Thymus (tissue), 11 donors: ENCODE results near the gene CALN1. TPM values are rescaled to one million over a fixed set of nuclear protein-coding genes. Genes with fewer than 3 reads are reported as not detected.

ENCODE experiments used
- DNase-seq, 9 donors: peaks; one replicate each; pipeline ENCODE4 v3.0.0-alpha.2; 2013; ENCODE audit warnings: low spot score in 9 of 9, low read depth in 6 of 9, missing footprints in 1 of 9
- H3K27ac ChIP-seq, 2 donors: one replicate each; pipeline ENCODE4 v1.5.1; 2013; ENCODE audit warnings: control low read depth in 1 of 2, low read depth in 1 of 2, low read length in 1 of 2, mild to moderate bottlenecking in 1 of 2, moderate library complexity in 1 of 2
- H3K27me3 ChIP-seq, 2 donors: one replicate each; pipeline ENCODE4 v1.5.1; 2013; ENCODE audit warnings: low read length in 1 of 2; ENCODE audit not compliant: control insufficient read depth in 2 of 2, insufficient read depth in 1 of 2
- H3K36me3 ChIP-seq, 2 donors: one replicate each; pipeline ENCODE4 v1.5.1; 2013; ENCODE audit warnings: low read length in 1 of 2, mild to moderate bottlenecking in 1 of 2, moderate library complexity in 1 of 2; ENCODE audit not compliant: control insufficient read depth in 2 of 2, insufficient read depth in 2 of 2
- H3K4me1 ChIP-seq, 2 donors: one replicate each; pipeline ENCODE4 v1.5.1; 2013; ENCODE audit warnings: low read length in 2 of 2; ENCODE audit not compliant: control insufficient read depth in 2 of 2, insufficient read depth in 2 of 2
- H3K4me3 ChIP-seq, 2 donors: one replicate each; pipeline ENCODE4 v1.5.1; 2013; ENCODE audit warnings: low read length in 2 of 2, control low read depth in 1 of 2, mild to moderate bottlenecking in 1 of 2
- H3K9me3 ChIP-seq, 2 donors: one replicate each; pipeline ENCODE4 v1.5.1; 2013; ENCODE audit warnings: low read length in 1 of 2, mild to moderate bottlenecking in 1 of 2; ENCODE audit not compliant: control insufficient read depth in 2 of 2, insufficient read depth in 1 of 2
- WGBS: extraction: QIAGEN DNeasy Blood & Tissue Kit; methylation state at CpG from one replicate; pipeline ENCODE4 v1.1.7; 2013; 5-methylcytosine and 5-hydroxymethylcytosine counted together
- polyA plus RNA-seq: library from polyadenylated mRNA; stranded (reverse); fragments of 200-250 nt; gene quantifications from one replicate; pipeline ENCODE4 v1.2.3, GENCODE V29; 2013
- total RNA-seq: library from RNA; stranded (reverse); fragments of 120-200 nt; gene quantifications from one replicate; pipeline ENCODE4 v1.2.4, GENCODE V29; 2013
- donor health status: healthy.

The CALN1 gene
- total and polyA plus RNA-seq, 2 donors = 9.0 to 36.8 TPM

DNA sequence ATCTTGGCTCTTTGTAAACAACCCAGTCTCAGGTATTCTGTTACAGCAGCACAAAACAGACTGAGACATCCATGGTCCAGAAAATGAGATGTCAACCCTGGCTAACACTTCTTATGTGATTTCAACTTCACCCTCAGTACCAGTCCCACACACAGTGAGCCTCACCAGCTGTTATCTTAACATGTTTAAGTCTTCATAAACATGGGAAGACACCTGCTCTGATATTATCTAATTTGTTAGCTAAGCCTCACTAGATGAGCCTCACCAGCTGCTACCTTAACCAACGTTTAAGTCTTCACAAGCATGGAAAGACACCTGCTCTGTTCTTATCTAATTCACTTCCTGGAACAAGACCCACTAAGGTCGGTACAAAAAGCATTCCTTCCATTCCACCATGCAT is 130.8 kb downstream of the CALN1 start:
- no peak overlapping the region for H3K4me3 ChIP-seq
- peaks cover 23 to 44% of the 10 kb centered on the region in 2 donors for H3K36me3 ChIP-seq
- WGBS = 2% methylated on average over 2 of the region's 2 CpGs
- peaks cover 30 to 73% of the 10 kb centered on the region in 2 donors for H3K4me1 ChIP-seq
- peaks cover 2 to 33% of the 10 kb centered on the region in 2 donors for H3K9me3 ChIP-seq
- peak; percentile 67 to 94 (median 83) for DNase-seq
- H3K27me3 ChIP-seq = no peaks in the 10 kb centered on the region
- H3K27ac ChIP-seq = peak overlapping the region; percentile 87 to 96

DNA sequence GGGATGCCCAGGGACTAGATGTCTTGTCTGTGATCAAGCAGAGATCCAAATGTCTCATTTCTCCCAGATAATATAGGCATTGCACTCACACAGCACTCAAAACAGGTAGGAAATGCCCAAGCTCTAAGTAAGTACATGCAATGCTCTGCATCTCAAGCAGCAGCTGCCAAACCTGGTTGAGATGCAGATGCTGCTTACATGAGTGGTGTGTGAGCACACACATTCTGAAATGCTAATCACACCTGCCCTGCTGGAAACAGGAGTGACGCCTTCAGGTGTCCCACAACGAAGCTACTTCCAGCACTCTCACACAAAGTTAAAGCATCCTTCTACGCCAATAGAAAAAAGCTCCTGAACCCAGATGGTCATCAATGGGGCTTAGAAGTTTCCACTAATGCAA is 132.9 kb downstream of the CALN1 start:
- Histone ChIP-seq H3K4me3 (no peak overlapping the region), H3K36me3 (peaks cover 33 to 58% of the 10 kb centered on the region in 2 donors), H3K27ac (peak overlapping the region in 1 of 2 donors; percentile 96), H3K9me3 (peaks cover 2 to 31% of the 10 kb centered on the region in 2 donors), H3K4me1 (peaks cover 26 to 71% of the 10 kb centered on the region in 2 donors), H3K27me3 (no peaks in the 10 kb centered on the region)
- peak in 4 of 9 donors; percentile 58 to 80 (median 66) for DNase-seq
- 48% methylated on average over 3 of the region's 3 CpGs for WGBS

GRCh38 chr7:72278550-72278949 is 133.6 kb downstream of the CALN1 start:
- WGBS = 96% methylated on average over 8 of the region's 8 CpGs
- Histone ChIP-seq H3K36me3 (peaks cover 33 to 54% of the 10 kb centered on the region in 2 donors), H3K9me3 (peaks cover 2 to 25% of the 10 kb centered on the region in 2 donors), H3K27ac (peak overlapping the region in 1 of 2 donors; percentile 96), H3K4me3 (no peak overlapping the region), H3K27me3 (no peaks in the 10 kb centered on the region), H3K4me1 (peaks cover 26 to 64% of the 10 kb centered on the region in 2 donors)
- DNase-seq = no peak

DNA sequence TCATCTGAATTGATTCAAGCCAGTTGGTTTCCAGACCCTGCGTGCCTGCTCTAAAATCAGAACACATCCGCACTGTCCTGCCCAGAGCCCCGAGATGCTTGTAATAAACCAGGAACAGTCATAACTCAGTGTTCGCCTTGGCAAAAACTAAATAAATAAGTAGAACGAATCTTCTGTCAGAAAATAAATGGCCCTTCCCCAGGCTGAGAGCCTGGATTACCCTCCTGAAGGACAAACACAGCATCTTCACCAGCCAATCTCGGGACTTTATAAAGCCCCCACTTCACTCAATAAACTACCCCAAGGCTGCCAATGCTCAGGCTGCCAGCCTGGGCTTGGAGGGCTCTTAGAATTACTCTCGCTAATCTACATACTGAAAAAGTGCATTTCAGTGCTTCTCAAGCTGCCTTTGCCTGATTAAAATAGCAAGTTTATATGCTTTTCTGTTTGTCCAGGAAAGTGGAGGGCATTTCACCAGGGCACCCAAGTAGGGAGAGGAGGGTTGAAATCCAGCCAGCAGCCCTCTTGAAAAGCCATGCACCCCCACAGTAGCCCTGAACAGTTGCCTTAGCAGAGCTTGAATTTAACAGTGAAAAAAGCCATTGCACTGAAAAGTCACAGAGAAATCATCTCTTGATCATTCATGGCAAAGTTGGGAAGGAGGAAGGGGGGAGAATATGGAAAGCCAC is 136.6 kb downstream of the CALN1 start:
- H3K36me3 ChIP-seq = peaks cover 46 to 75% of the 10 kb centered on the region in 2 donors
- no peak for DNase-seq
- peaks cover 3 to 13% of the 10 kb centered on the region in 2 donors for H3K9me3 ChIP-seq
- WGBS = 97% methylated on average over 7 of the region's 7 CpGs
- H3K4me3 ChIP-seq = no peak overlapping the region
- peak overlapping the region in 1 of 2 donors; percentile 45 for H3K27ac ChIP-seq
- peaks cover 13 to 36% of the 10 kb centered on the region in 2 donors for H3K4me1 ChIP-seq
- H3K27me3 ChIP-seq = no peaks in the 10 kb centered on the region

- WGBS = over 99% methylated on average over 6 of the region's 6 CpGs
- DNase-seq = no peak
- Histone ChIP-seq H3K4me3 (no peak overlapping the region), H3K9me3 (peaks cover 3 to 14% of the 10 kb centered on the region in 2 donors), H3K27me3 (no peaks in the 10 kb centered on the region), H3K36me3 (peaks cover 41 to 79% of the 10 kb centered on the region in 2 donors), H3K27ac (no peak overlapping the region), H3K4me1 (peaks cover 2 to 22% of the 10 kb centered on the region in 2 donors)
Observed at GRCh38 chr7:72272479-72272878, 139.7 kb downstream of the CALN1 start.

GRCh38 chr7:72268796-72269195 is 143.3 kb downstream of the CALN1 start:
- DNase-seq = no peak
- peaks cover 19 to 42% of the 10 kb centered on the region in 2 donors for H3K4me1 ChIP-seq
- H3K27me3 ChIP-seq = no peaks in the 10 kb centered on the region
- H3K9me3 ChIP-seq = peaks cover 1 to 3% of the 10 kb centered on the region in 2 donors
- H3K4me3 ChIP-seq = no peak overlapping the region
- peaks cover 42 to 78% of the 10 kb centered on the region in 2 donors for H3K36me3 ChIP-seq
- WGBS = 77% methylated on average over 3 of the region's 3 CpGs
- peak overlapping the region in 1 of 2 donors; percentile 71 for H3K27ac ChIP-seq

DNA sequence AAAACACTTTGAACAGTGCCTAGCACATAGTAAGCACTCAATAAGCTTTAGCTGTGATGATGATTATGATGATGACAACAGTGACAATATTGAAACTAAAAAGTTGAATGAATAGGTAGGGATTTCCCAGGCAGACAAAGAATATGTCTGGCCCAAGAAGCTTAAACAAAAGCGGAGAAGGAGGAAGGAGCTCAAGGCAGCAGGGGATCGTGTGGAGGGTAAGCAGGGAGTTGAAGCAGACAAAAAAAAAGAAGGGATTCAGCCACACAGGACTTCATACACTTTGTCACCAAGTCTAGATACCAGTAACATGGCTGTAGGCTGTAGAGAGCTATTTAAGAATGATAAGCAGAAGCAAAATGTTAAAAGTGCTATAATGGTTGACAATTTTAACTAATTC is 144.0 kb downstream of the CALN1 start:
- 95% methylated on average over 2 of the region's 2 CpGs for WGBS

GRCh38 chr7:72267291-72267800 is 144.8 kb downstream of the CALN1 start:
- 88% methylated on average over 3 of the region's 3 CpGs for WGBS

More for the DNA sequence above, 144.0 kb downstream of the CALN1 start:
- Histone ChIP-seq H3K9me3 (peaks cover 1 to 3% of the 10 kb centered on the region in 2 donors), H3K27me3 (no peaks in the 10 kb centered on the region), H3K36me3 (peaks cover 43 to 81% of the 10 kb centered on the region in 2 donors), H3K4me1 (peaks cover 19 to 42% of the 10 kb centered on the region in 2 donors), H3K4me3 (no peak overlapping the region), H3K27ac (peak overlapping the region in 1 of 2 donors; percentile 71)
- no peak for DNase-seq

DNA sequence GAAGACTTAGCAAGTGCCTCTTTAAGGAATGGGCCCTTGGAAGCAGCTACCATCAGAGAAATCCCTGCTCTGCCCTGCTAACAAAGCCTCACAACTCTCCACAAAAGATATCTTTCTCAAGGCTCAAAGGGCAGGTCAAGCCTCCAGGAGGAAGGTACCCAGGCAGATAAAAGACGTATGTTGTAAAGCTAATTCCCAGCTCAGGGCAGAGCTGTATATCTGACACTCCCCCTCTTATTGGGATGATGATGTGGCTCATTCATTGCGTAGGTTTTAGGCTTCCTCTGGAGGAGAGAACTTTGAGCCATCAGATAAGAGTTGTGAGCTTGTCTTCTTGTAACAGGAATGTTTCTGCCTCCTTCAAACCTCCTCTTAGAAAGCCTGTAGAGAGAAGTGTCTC is 145.4 kb downstream of the CALN1 start:
- 92% methylated on average over 2 of the region's 2 CpGs for WGBS
- Histone ChIP-seq H3K4me3 (no peak overlapping the region), H3K27ac (peak overlapping the region; percentile 5), H3K27me3 (no peaks in the 10 kb centered on the region), H3K4me1 (peaks cover 19 to 42% of the 10 kb centered on the region in 2 donors), H3K9me3 (peaks cover 1 to 3% of the 10 kb centered on the region in 2 donors), H3K36me3 (peaks cover 43 to 79% of the 10 kb centered on the region in 2 donors)
- no peak for DNase-seq

More at GRCh38 chr7:72267291-72267800, 144.8 kb downstream of the CALN1 start:
- DNase-seq = no peak
- Histone ChIP-seq H3K4me1 (peaks cover 19 to 42% of the 10 kb centered on the region in 2 donors), H3K4me3 (no peak overlapping the region), H3K27ac (no peak overlapping the region), H3K9me3 (peaks cover 1 to 3% of the 10 kb centered on the region in 2 donors), H3K27me3 (no peaks in the 10 kb centered on the region), H3K36me3 (peaks cover 43 to 80% of the 10 kb centered on the region in 2 donors)
